ENCODE results near the gene SLC18A3.

SLC18A3 gene

GRCh38 chr10:49632406-49633317, 22.6 kb downstream of the SLC18A3 start:
- no peak for DNase-seq (ENCODE audit: low read depth)
- no peak for TF ChIP-seq CTCF (IDR thresholded peaks at IDR 0.05; ENCODE audit: low read depth, low read length, missing control alignments)

GRCh38 chr10:49633327-49634068, 23.4 kb downstream of the SLC18A3 start:
- no peak overlapping the region for H3K4me3 ChIP-seq (ENCODE audit: low read depth, low read length)
- DNase-seq (ENCODE audit: low read depth) = no peak
- TF ChIP-seq CTCF (IDR thresholded peaks at IDR 0.05; ENCODE audit: low read depth, low read length, missing control alignments) = no peak

More at GRCh38 chr10:49632406-49633317, 22.6 kb downstream of the SLC18A3 start:
- H3K4me3 ChIP-seq (ENCODE audit: low read depth, low read length) = no peak overlapping the region

GRCh38 chr10:49634069-49634660, 24.1 kb downstream of the SLC18A3 start:
- no peak for TF ChIP-seq CTCF (IDR thresholded peaks at IDR 0.05; ENCODE audit: low read depth, low read length, missing control alignments)
- H3K4me3 ChIP-seq (ENCODE audit: low read depth, low read length) = no peak overlapping the region
- DNase-seq (ENCODE audit: low read depth) = no peak

- H3K4me3 ChIP-seq (ENCODE audit: low read depth, low read length) = no peak overlapping the region
- no peak for TF ChIP-seq CTCF (IDR thresholded peaks at IDR 0.05; ENCODE audit: low read depth, low read length, missing control alignments)
- DNase-seq (ENCODE audit: low read depth) = no peak
Observed at GRCh38 chr10:49642311-49642710, 32.2 kb downstream of the SLC18A3 start.

GRCh38 chr10:49643241-49644034, 33.3 kb downstream of the SLC18A3 start:
- no peak for DNase-seq (ENCODE audit: low read depth)
- TF ChIP-seq CTCF (IDR thresholded peaks at IDR 0.05; ENCODE audit: low read depth, low read length, missing control alignments) = no peak
- no peak overlapping the region for H3K4me3 ChIP-seq (ENCODE audit: low read depth, low read length)

- H3K4me3 ChIP-seq (ENCODE audit: low read depth, low read length) = no peak overlapping the region
- TF ChIP-seq CTCF (IDR thresholded peaks at IDR 0.05; ENCODE audit: low read depth, low read length, missing control alignments) = no peak
- no peak for DNase-seq (ENCODE audit: low read depth)
Observed at GRCh38 chr10:49644035-49644646, 34.0 kb downstream of the SLC18A3 start.
